Right ventricle myocardium superior (tissue), 1 donor: Measurements from ENCODE around the gene SNAPIN. TPM values are rescaled to one million over a fixed set of nuclear protein-coding genes. Genes with fewer than 3 reads are reported as not detected.
A peak's percentile ranks its signal among the peaks of the same experiment; 100 is the strongest.
"Not testable (repeated sequence)": the region's sequence is repeated elsewhere in the genome, so short reads cannot be mapped to it uniquely, and the experiment has no call there.

ENCODE experiments used
- ATAC-seq: fragments of 200-7000 bp; cut with Tn5 transposase; one replicate; pipeline ENCODE4 v1.9.1; 2020; ENCODE audit warnings: mild to moderate bottlenecking; ENCODE audit not compliant: poor library complexity
- DNase-seq: peaks from one replicate; pipeline ENCODE4 v3.0.0-alpha.2; 2020
- intact Hi-C: fragments of 100-400 bp; cut with DNase I; formaldehyde crosslinking; loops from one replicate; pipeline ENCODE4 v1.11.2; 2022
- total RNA-seq: library from RNA; stranded (reverse); fragmentation: NEBNext Ultra II Directional; extraction: Animal tissue kit (Norgen Biotek cat#: 25700); gene quantifications from one replicate; pipeline ENCODE4 v1.2.1, GENCODE V29; 2021
- donor health status: DM: no; HTN: yes; CAD: no; lungs with severe emphysema.

SNAPIN gene
- total RNA-seq, 1 donor from 2014 or later: 57.2 TPM

- DNase-seq: peak; percentile 16
- intact Hi-C loops: no loop called here
- ATAC-seq: no peak
These were observed 33.4 kb upstream of the SNAPIN start for GRCh38 chr1:153624965-153625611.

GRCh38 chr1:153626477-153626903, 32.0 kb upstream of the SNAPIN start:
- DNase-seq (no peak), ATAC-seq (no peak)
- intact Hi-C loops: no loop called here

- DNase-seq (peak; percentile 85), ATAC-seq (peak; percentile 70)
- intact Hi-C loops: no loop called here
These were observed 31.4 kb upstream of the SNAPIN start, which contains the start of gene S100A13 for GRCh38 chr1:153626904-153627714. S100A13 (minus strand) TSS chr1:153627505; CDS start chr1:153626472, 1,033 bp downstream.

GRCh38 chr1:153627715-153628626, 30.5 kb upstream of the SNAPIN start, which contains the start of gene S100A1:
S100A1 (plus strand) TSS chr1:153628434; CDS start chr1:153630522, 2,088 bp downstream.
- ATAC-seq (peak; percentile 65), DNase-seq (peak; percentile 80)
- intact Hi-C loops: no loop called here

GRCh38 chr1:153628638-153629342, 29.7 kb upstream of the SNAPIN start:
- ATAC-seq (no peak), DNase-seq (peak; percentile 40)
- intact Hi-C loops: no loop called here

- no peak for ATAC-seq
- peak; percentile 24 for DNase-seq
- intact Hi-C loops: no loop called here
These were observed 29.2 kb upstream of the SNAPIN start for GRCh38 chr1:153629343-153629665.

GRCh38 chr1:153629971-153630370, 28.5 kb upstream of the SNAPIN start:
- ATAC-seq (peak; percentile 43), DNase-seq (peak; percentile 80)
- intact Hi-C loops: no loop called here

GRCh38 chr1:153630384-153630783, 28.1 kb upstream of the SNAPIN start:
- DNase-seq: peak; percentile 32
- intact Hi-C loops: no loop called here
- ATAC-seq: no peak

GRCh38 chr1:153631047-153632022, 27.2 kb upstream of the SNAPIN start:
- DNase-seq: peak; percentile 17
- no peak for ATAC-seq
- intact Hi-C loops: no loop called here

- ATAC-seq (peak; percentile 35), DNase-seq (no peak)
- intact Hi-C loops: no loop called here
These were observed 25.2 kb upstream of the SNAPIN start for GRCh38 chr1:153633161-153633753.

- DNase-seq (peak; percentile 98), ATAC-seq (peak; percentile 92)
- intact Hi-C loops: no loop called here
These were observed 24.5 kb upstream of the SNAPIN start, which contains the start of gene CHTOP for GRCh38 chr1:153633754-153634665. CHTOP (plus strand) TSS chr1:153634066; CDS start chr1:153636589, 2,523 bp downstream.

GRCh38 chr1:153635872-153636271, 22.6 kb upstream of the SNAPIN start:
- ATAC-seq (no peak), DNase-seq (no peak)
- intact Hi-C loops: no loop called here

- intact Hi-C loops: no loop called here
- ATAC-seq (no peak), DNase-seq (no peak)
These were observed 22.2 kb upstream of the SNAPIN start for GRCh38 chr1:153636312-153636711.

GRCh38 chr1:153638261-153638660, 20.2 kb upstream of the SNAPIN start:
- intact Hi-C loops: no loop called here
- DNase-seq: no peak
- ATAC-seq: no peak

GRCh38 chr1:153639280-153639679, 19.2 kb upstream of the SNAPIN start:
- no peak for DNase-seq
- intact Hi-C loops: no loop called here
- peak; percentile 69 for ATAC-seq

GRCh38 chr1:153640213-153640612, 18.3 kb upstream of the SNAPIN start:
- DNase-seq, ATAC-seq, intact Hi-C loops: not testable (repeated sequence)
